ENCODE results near the gene CNTD1.

- TF ChIP-seq POLR2A (IDR thresholded peaks at IDR 0.05; ENCODE audit: low read length): no peak
- TF ChIP-seq GATA1 (IDR thresholded peaks at IDR 0.05; ENCODE audit: low read depth, low read length): no peak
Observed at GRCh38 chr17:42754782-42755181, 43.9 kb upstream of the CNTD1 start.

Data from erythroblast (primary cell).